Smooth muscle cell (in vitro differentiated cells): ENCODE measurements around the gene CRLF1. TPM values are rescaled to one million over a fixed set of nuclear protein-coding genes. Genes with fewer than 3 reads are reported as not detected.

Experiments used
- DNase-seq: peaks from one replicate; lab custom pipeline; 2025; ENCODE audit not compliant: unreplicated experiment; lab: John Stamatoyannopoulos, UW
- H2AFZ ChIP-seq: fragments of 200-600 bp; sonication (generic); 2 replicates; pipeline ENCODE4 v1.6.0; 2016; ENCODE audit warnings: antibody characterized with exemption, low read depth, mild to moderate bottlenecking
- H3F3A ChIP-seq: fragments of 200-600 bp; sonication (generic); 2 replicates; pipeline ENCODE4 v1.6.0; 2017; ENCODE audit warnings: antibody characterized with exemption, low read depth
- H3K27ac ChIP-seq: fragments of 200-600 bp; sonication (generic); 2 replicates; pipeline ENCODE4 v1.5.1; 2016; ENCODE audit warnings: low read depth, mild to moderate bottlenecking
- H3K27me3 ChIP-seq: fragments of 200-600 bp; sonication (generic); 2 replicates; pipeline ENCODE4 v1.6.1; 2016; ENCODE audit warnings: low read depth, mild to moderate bottlenecking
- H3K36me3 ChIP-seq: fragments of 200-600 bp; sonication (generic); 2 replicates; pipeline ENCODE4 v1.5.1; 2016; ENCODE audit warnings: low read depth
- H3K4me1 ChIP-seq: fragments of 200-600 bp; sonication (generic); 2 replicates; pipeline ENCODE4 v1.5.1; 2016; ENCODE audit warnings: low read depth
- H3K4me2 ChIP-seq: fragments of 200-600 bp; sonication (generic); 2 replicates; pipeline ENCODE4 v1.6.0; 2016; ENCODE audit warnings: mild to moderate bottlenecking
- H3K4me3 ChIP-seq: fragments of 200-600 bp; sonication (generic); 2 replicates; pipeline ENCODE4 v1.5.1; 2016; ENCODE audit warnings: mild to moderate bottlenecking
- H3K79me2 ChIP-seq: fragments of 200-600 bp; sonication (generic); 2 replicates; pipeline ENCODE4 v1.6.0; 2016; ENCODE audit warnings: low read depth, mild to moderate bottlenecking
- H3K9ac ChIP-seq: fragments of 200-600 bp; sonication (generic); 2 replicates; pipeline ENCODE4 v1.6.0; 2016; ENCODE audit warnings: low read depth
- H3K9me3 ChIP-seq: fragments of 200-600 bp; sonication (generic); replicated peaks from 2 replicates; pipeline ENCODE4 v1.5.1; 2016; ENCODE audit warnings: low read depth
- H4K20me1 ChIP-seq: fragments of 200-600 bp; sonication (generic); 2 replicates; pipeline ENCODE4 v1.6.0; 2016; ENCODE audit warnings: low read depth
- WGBS: methylation state at CpG from one replicate; pipeline ENCODE4 v1.1.7; 2016; ENCODE audit warnings: low lambda C conversion rate; 5-methylcytosine and 5-hydroxymethylcytosine counted together
- polyA plus RNA-seq: library from polyadenylated mRNA; unstranded; fragments of >200 nt; fragmentation: Nextera tagmentation; extraction: Ambion mirVana; gene quantifications from 2 replicates; pipeline ENCODE4 v1.2.1, GENCODE V29; 2016
- total RNA-seq: library from RNA; depleted of rRNA; stranded (reverse); fragments of >200 nt; gene quantifications from 2 replicates; pipeline ENCODE4 v1.2.3, GENCODE V29; 2014
- TF ChIP-seq, protein P1 (sequence below): fragments of 200-600 bp; sonication (generic); IDR thresholded peaks from 2 replicates; pipeline ENCODE4 v1.5.1; 2017; ENCODE audit warnings: borderline replicate concordance, mild to moderate bottlenecking, antibody characterized with exemption; ENCODE audit not compliant: insufficient read depth, poor library complexity, severe bottlenecking

CRLF1 gene
- total and polyA plus RNA-seq, 2 experiments from 2014 or later = 196 to 1,048 TPM

DNA sequence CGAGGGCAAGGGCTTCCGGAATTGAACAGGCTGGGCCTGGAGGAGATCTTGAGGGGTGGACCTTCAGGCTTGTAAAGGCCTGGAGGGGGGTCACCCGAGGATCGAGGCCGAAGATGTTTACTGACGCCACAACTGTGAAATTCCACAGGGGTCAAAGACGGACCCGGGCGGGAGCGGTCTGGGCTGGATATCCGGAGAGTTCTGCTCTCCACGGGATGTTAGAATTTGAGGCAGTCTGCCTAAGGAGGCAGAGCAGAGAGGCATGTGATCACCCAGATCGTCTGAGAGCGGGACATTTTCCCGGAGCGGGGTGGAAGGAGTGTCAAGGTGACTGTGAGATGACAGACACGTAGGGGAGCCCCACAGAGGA lies 43.4 kb upstream of the CRLF1 start:
- Histone ChIP-seq H3K4me3 (no peak overlapping the region), H3K4me1 (peaks cover 22% of the 10 kb centered on the region), H3K9me3 (no peaks in the 10 kb centered on the region), H3K79me2 (peaks cover 14% of the 10 kb centered on the region), H3K4me2 (peak overlapping the region; percentile 80), H3K27me3 (no peaks in the 10 kb centered on the region), H3K27ac (peak overlapping the region; percentile 95), H2AFZ (no peak overlapping the region), H3K36me3 (no peaks in the 10 kb centered on the region), H3K9ac (peak overlapping the region; percentile 79), H3F3A (peaks cover 23% of the 10 kb centered on the region), H4K20me1 (peaks cover 7% of the 10 kb centered on the region)
- DNase-seq = no peak
- TF ChIP-seq, protein P1, sequence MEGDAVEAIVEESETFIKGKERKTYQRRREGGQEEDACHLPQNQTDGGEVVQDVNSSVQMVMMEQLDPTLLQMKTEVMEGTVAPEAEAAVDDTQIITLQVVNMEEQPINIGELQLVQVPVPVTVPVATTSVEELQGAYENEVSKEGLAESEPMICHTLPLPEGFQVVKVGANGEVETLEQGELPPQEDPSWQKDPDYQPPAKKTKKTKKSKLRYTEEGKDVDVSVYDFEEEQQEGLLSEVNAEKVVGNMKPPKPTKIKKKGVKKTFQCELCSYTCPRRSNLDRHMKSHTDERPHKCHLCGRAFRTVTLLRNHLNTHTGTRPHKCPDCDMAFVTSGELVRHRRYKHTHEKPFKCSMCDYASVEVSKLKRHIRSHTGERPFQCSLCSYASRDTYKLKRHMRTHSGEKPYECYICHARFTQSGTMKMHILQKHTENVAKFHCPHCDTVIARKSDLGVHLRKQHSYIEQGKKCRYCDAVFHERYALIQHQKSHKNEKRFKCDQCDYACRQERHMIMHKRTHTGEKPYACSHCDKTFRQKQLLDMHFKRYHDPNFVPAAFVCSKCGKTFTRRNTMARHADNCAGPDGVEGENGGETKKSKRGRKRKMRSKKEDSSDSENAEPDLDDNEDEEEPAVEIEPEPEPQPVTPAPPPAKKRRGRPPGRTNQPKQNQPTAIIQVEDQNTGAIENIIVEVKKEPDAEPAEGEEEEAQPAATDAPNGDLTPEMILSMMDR = no peak
- 55% methylated on average over 17 of the region's 17 CpGs for WGBS

DNA sequence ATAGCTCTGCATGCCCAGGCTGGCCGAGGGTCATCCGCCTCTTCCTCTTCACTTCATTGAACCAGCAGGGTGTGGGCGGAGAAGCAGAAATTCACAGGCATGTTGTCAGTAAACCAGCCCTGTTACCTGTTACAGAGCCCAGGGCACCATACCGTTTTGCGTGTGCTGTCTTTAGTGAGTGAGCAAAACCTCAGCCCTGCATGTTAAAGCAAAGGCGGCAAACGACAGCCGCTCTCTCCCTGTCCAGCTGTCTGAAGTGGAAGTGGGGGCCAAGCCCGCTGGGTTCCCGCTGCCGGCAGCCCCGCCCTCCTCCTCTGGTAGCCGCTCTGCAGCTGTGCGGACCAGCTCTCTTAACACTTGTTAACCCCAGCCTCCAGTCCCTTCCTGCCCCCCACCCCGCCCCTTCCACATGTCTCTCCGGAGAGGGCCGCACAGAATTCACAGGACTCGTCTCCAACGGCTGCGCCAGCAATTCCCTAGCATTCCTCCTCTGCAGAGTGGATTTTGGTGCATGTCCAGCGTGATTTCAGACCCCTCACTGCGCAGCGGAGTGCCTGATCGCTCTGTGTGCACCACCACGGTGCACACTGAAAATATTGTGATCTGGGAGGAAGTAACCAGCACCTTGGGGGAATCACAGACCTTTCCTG lies 42.9 kb upstream of the CRLF1 start:
- no peaks in the 10 kb centered on the region for H3K36me3 ChIP-seq
- H2AFZ ChIP-seq = no peak overlapping the region
- no peaks in the 10 kb centered on the region for H3K27me3 ChIP-seq
- no peaks in the 10 kb centered on the region for H3K9me3 ChIP-seq
- peaks cover 23% of the 10 kb centered on the region for H3F3A ChIP-seq
- H3K4me1 ChIP-seq = peaks cover 22% of the 10 kb centered on the region
- peak overlapping the region; percentile 80 for H3K4me2 ChIP-seq
- H4K20me1 ChIP-seq = peaks cover 7% of the 10 kb centered on the region
- no peak overlapping the region for H3K4me3 ChIP-seq
- H3K9ac ChIP-seq = peak overlapping the region; percentile 79
- TF ChIP-seq, protein P1 = no peak
- 46% methylated on average over 25 of the region's 25 CpGs for WGBS
- no peak for DNase-seq
- H3K27ac ChIP-seq = peak overlapping the region; percentile 95
- peaks cover 11% of the 10 kb centered on the region for H3K79me2 ChIP-seq

DNA sequence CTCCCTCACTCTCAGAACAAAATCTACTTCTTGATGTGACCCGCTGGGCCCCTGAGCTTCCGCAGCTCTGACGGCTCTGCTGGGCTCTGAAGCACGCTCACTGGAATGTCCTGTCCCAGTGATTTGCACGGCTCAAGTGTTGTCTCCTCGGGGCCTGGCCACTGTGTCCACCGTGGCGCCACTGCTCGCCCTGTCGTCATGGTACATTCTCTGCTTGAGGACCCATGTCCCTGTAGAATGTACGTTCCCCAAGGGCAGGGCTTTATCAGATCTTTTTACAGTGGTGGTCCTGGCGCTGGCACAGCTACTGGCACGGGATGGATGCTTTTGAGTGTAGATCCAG lies 42.3 kb upstream of the CRLF1 start:
- Histone ChIP-seq H3F3A (peaks cover 23% of the 10 kb centered on the region), H2AFZ (no peak overlapping the region), H3K4me2 (peak overlapping the region; percentile 80), H3K4me3 (no peak overlapping the region), H3K36me3 (no peaks in the 10 kb centered on the region), H3K4me1 (peaks cover 22% of the 10 kb centered on the region), H3K27me3 (no peaks in the 10 kb centered on the region), H3K79me2 (peaks cover 15% of the 10 kb centered on the region), H3K9ac (no peak overlapping the region), H3K27ac (peak overlapping the region; percentile 95), H4K20me1 (peaks cover 7% of the 10 kb centered on the region), H3K9me3 (no peaks in the 10 kb centered on the region)
- WGBS = 63% methylated on average over 13 of the region's 13 CpGs
- TF ChIP-seq, protein P1 = no peak
- DNase-seq = no peak

GRCh38 chr19:18647807-18648206 lies 41.2 kb upstream of the CRLF1 start:
- Histone ChIP-seq H4K20me1 (peaks cover 13% of the 10 kb centered on the region), H3K36me3 (no peaks in the 10 kb centered on the region), H3K27me3 (no peaks in the 10 kb centered on the region), H3K79me2 (peaks cover 26% of the 10 kb centered on the region), H3K4me1 (peaks cover 22% of the 10 kb centered on the region), H3K9me3 (no peaks in the 10 kb centered on the region), H2AFZ (no peak overlapping the region), H3F3A (peaks cover 23% of the 10 kb centered on the region), H3K4me2 (no peak overlapping the region), H3K4me3 (no peak overlapping the region), H3K9ac (no peak overlapping the region), H3K27ac (no peak overlapping the region)
- DNase-seq = no peak
- TF ChIP-seq, protein P1 = no peak
- 97% methylated on average over 10 of the region's 10 CpGs for WGBS
